HG03342 (cell line): ENCODE data around the gene GJB1.
"Not testable (repeated sequence)": the region's sequence is repeated elsewhere in the genome, so short reads cannot be mapped to it uniquely, and the experiment has no call there.

Experiments used
- ATAC-seq: cut with Tn5 transposase; IDR thresholded peaks from one replicate; pipeline ENCODE4 v1.9.1; 2021; ENCODE audit warnings: mild to moderate bottlenecking, moderate library complexity; ENCODE audit not compliant: unreplicated experiment

The GJB1 gene

GRCh38 chrX:71222929-71223328, at the start of gene GJB1:
TSS of gene GJB1 (plus strand) at chrX:71223224. CDS start at chrX:71223708, 484 bp downstream.
- no peak for ATAC-seq

- ATAC-seq = no peak
Observed at GRCh38 chrX:71173440-71173839, 49.6 kb upstream of the GJB1 start.

- no peak for ATAC-seq
Observed at GRCh38 chrX:71174795-71175194, 48.2 kb upstream of the GJB1 start.

GRCh38 chrX:71175531-71175930, 47.5 kb upstream of the GJB1 start:
- ATAC-seq = no peak

- no peak for ATAC-seq
Observed at GRCh38 chrX:71177327-71177726, 45.7 kb upstream of the GJB1 start.

GRCh38 chrX:71178908-71179307, 44.1 kb upstream of the GJB1 start:
- ATAC-seq = no peak

- not testable (repeated sequence) for ATAC-seq
Observed at GRCh38 chrX:71180579-71181265, 42.3 kb upstream of the GJB1 start.

- ATAC-seq = peak; percentile 26
Observed at GRCh38 chrX:71181558-71181909, 41.5 kb upstream of the GJB1 start.

- ATAC-seq = peak; percentile 82
Observed at GRCh38 chrX:71181910-71182799, 40.9 kb upstream of the GJB1 start.

- ATAC-seq = no peak
Observed at GRCh38 chrX:71182871-71183270, 40.2 kb upstream of the GJB1 start.

GRCh38 chrX:71183341-71183740, 39.7 kb upstream of the GJB1 start:
- ATAC-seq = no peak

GRCh38 chrX:71184092-71184491, 38.9 kb upstream of the GJB1 start:
- ATAC-seq = no peak

GRCh38 chrX:71184803-71185495, 38.1 kb upstream of the GJB1 start:
- ATAC-seq = no peak

GRCh38 chrX:71191248-71191647, 31.8 kb upstream of the GJB1 start:
- ATAC-seq = no peak

GRCh38 chrX:71195964-71196649, 26.9 kb upstream of the GJB1 start:
- no peak for ATAC-seq

- ATAC-seq = peak; percentile 66
Observed at GRCh38 chrX:71198066-71198465, 25.0 kb upstream of the GJB1 start.

- ATAC-seq = no peak
Observed at GRCh38 chrX:71199252-71200008, 23.6 kb upstream of the GJB1 start.

GRCh38 chrX:71210816-71211215, 12.2 kb upstream of the GJB1 start:
- no peak for ATAC-seq

GRCh38 chrX:71212536-71212935, 10.5 kb upstream of the GJB1 start:
- no peak for ATAC-seq

- ATAC-seq = no peak
Observed at GRCh38 chrX:71214152-71214551, 8.9 kb upstream of the GJB1 start.
